ENCODE data around the gene BSCL2. TPM values are rescaled to one million over a fixed set of nuclear protein-coding genes. Genes with fewer than 3 reads are reported as not detected.

The BSCL2 gene
- total and polyA plus RNA-seq, 2 of the 13 experiments (the other 11 are each of a cell fraction or from before 2014, with no cell fraction given), result 19.5 to 21.1 TPM

GRCh38 chr11:62665075-62665598, 42.1 kb downstream of the BSCL2 start, which contains the start of the genes C11orf98 and CSKMT (continued):
- TF ChIP-seq STAT6 (CRISPR knock-in tag; IDR thresholded peaks at IDR 0.05; ENCODE audit: borderline replicate concordance), result peak; percentile 64; the same call in 1 of the 2 replicates
- TF ChIP-seq HNRNPL (IDR thresholded peaks at IDR 0.05; ENCODE audit: low read depth, low read length), result 0 out of 2 replicates have a peak, but pooled peaks have one; percentile 78
- peak; percentile 18; the same call in 1 of the 2 replicates for TF ChIP-seq ZNF362 (CRISPR knock-in tag; IDR thresholded peaks at IDR 0.05; ENCODE audit: borderline replicate concordance)
- TF ChIP-seq WIZ (CRISPR knock-in tag; IDR thresholded peaks at IDR 0.05), result 0 out of 2 replicates have a peak, but pooled peaks have one; percentile 10
- peak; percentile 60; the same call in 1 of the 3 replicates for TF ChIP-seq MXI1 (IDR thresholded peaks at IDR 0.05; ENCODE audit: borderline replicate concordance, low read depth, low read length)
- 0 out of 2 replicates have a peak, but pooled peaks have one; percentile 12 for TF ChIP-seq ZNF557 (CRISPR knock-in tag; IDR thresholded peaks at IDR 0.05)
- 0 out of 2 replicates have a peak, but pooled peaks have one; percentile 8 for TF ChIP-seq PPARG (CRISPR knock-in tag; conservative IDR thresholded peaks at IDR 0.05)
- no peak for TF ChIP-seq ZNF660 (CRISPR knock-in tag; IDR thresholded peaks at IDR 0.05; ENCODE audit: borderline replicate concordance, low read depth)
- TF ChIP-seq ATF5 (CRISPR knock-in tag; IDR thresholded peaks at IDR 0.05; ENCODE audit: low read depth), result no peak
- TF ChIP-seq CBX1 (IDR thresholded peaks at IDR 0.05; ENCODE audit: low read depth), result peak; percentile 92
- TF ChIP-seq KLF6 (CRISPR knock-in tag; IDR thresholded peaks at IDR 0.05), result peak; percentile 85; the same call in 1 of the 2 replicates
- no peak for TF ChIP-seq HDAC1 (CRISPR knock-in tag; IDR thresholded peaks at IDR 0.05)
- 0 out of 2 replicates have a peak, but pooled peaks have one; percentile 29 for TF ChIP-seq ZNF569 (CRISPR knock-in tag; IDR thresholded peaks at IDR 0.05; ENCODE audit: borderline replicate concordance)
- TF ChIP-seq NKX3-1 (CRISPR knock-in tag; IDR thresholded peaks at IDR 0.05), result peak; percentile 73
- TF ChIP-seq ZNF225 (CRISPR knock-in tag; IDR thresholded peaks at IDR 0.05), result peak; percentile 33; the same call in 1 of the 2 replicates
- TF ChIP-seq SMC3 (IDR thresholded peaks at IDR 0.05; ENCODE audit: low read length), result no peak
- TF ChIP-seq ZBTB26 (CRISPR knock-in tag; IDR thresholded peaks at IDR 0.05; ENCODE audit: borderline replicate concordance), result 0 out of 2 replicates have a peak, but pooled peaks have one; percentile 44
- peak; percentile 91 for TF ChIP-seq GABPB1 (CRISPR knock-in tag; IDR thresholded peaks at IDR 0.05)
- TF ChIP-seq MIER3 (CRISPR knock-in tag; IDR thresholded peaks at IDR 0.05; ENCODE audit: borderline replicate concordance), result peak; percentile 62; the same call in 1 of the 2 replicates
- no peak for TF ChIP-seq SRSF9 (IDR thresholded peaks at IDR 0.05; ENCODE audit: borderline replicate concordance, insufficient read depth, low read depth, low read length, poor library complexity, severe bottlenecking)
- TF ChIP-seq KAT2B (IDR thresholded peaks at IDR 0.05; ENCODE audit: borderline replicate concordance, low read depth, low read length), result no peak
- peak; percentile 80; the same call in 1 of the 2 replicates for TF ChIP-seq TOE1 (CRISPR knock-in tag; IDR thresholded peaks at IDR 0.05)
- peak; percentile 97 to 99 for TF ChIP-seq POLR2A (IDR thresholded peaks at IDR 0.05; ENCODE audit: insufficient read depth in 1 of 2, low read depth in 2 of 2, low read length in 2 of 2)
- no peak for TF ChIP-seq ZFP36L2 (CRISPR knock-in tag; IDR thresholded peaks at IDR 0.05)

Data from HepG2 (cell line).